GM12801 (cell line): ENCODE measurements around the gene REN.

Source experiments
- CTCF ChIP-seq: IDR thresholded peaks from one replicate; pipeline ENCODE4 v1.5.1; 2011; ENCODE audit warnings: control low read depth; ENCODE audit not compliant: insufficient read length; ENCODE audit errors: extremely low read depth

Gene REN

GRCh38 chr1:204151552-204152309 lies 14.4 kb downstream of the REN start, which contains the start of gene ETNK2:
Gene ETNK2, minus strand, starts transcription at chr1:204152044. Its CDS starts 192 bp downstream, at chr1:204151852.
- no peak for TF ChIP-seq CTCF

GRCh38 chr1:204150702-204151551 lies 15.2 kb downstream of the REN start:
- TF ChIP-seq CTCF = no peak

DNA sequence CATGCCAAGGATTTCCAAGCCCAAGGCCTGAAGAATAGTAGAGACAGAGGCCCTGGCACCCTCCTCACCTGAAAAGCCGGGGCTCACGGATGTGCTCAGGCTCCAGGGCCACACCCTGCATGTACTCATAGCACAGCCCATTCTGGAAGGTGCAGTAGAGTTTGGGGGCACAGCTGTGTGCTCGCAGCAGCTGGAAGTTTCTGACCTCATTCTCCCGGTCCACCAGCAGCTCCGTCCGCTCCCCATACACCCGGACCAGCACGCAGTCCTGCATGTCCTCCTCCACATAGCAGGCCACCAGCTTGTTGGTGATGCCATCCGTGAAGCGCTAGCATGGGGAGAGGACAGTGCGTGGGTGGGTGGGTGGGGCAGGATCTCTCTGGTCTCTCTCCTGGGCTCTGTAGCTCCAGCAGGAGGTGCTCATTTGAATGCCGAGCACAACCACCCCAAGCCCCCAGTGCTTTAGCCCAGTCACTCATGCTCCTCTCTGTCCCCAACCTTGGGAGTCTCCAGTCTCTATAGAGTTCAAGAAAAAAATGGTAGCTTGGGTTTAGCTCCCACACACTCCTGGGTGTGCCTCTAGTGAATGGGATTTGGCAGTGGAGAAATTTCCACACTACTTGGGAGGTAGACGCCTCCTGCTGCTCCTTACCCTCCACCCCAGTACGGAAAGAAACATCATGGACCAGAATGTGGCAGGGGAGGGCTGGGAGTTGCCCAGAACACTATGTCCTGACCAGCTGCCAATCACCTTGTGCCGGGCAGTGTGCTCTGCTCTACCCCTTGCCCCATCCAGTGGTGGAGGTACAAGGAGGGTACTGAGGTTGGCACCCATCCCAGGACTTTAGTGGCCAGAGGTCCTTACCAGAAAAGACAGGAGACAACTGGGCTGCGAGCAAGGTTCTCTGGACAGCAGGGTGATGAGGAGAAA lies 16.2 kb downstream of the REN start:
- TF ChIP-seq CTCF = no peak

DNA sequence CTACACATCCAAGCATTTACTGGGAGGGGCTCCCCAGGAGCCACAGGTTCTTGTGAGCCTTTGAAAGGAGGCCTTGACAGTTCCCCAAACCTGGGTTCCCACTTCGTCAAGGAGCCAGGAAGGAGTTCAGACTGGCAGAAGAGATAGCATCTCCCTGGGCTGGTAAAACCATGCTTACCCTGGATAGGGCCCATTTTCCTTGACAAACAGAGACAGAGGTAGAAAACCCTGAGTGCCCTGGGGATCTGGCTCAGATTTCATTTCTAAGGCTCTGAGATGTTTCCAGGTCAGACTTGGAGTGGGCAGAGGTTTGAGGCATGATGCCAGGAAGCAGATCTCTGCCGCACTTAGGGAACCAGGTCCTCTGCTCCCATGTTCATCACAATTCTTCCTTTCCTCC lies 17.0 kb downstream of the REN start:
- TF ChIP-seq CTCF = no peak

- TF ChIP-seq CTCF = no peak
Observed at GRCh38 chr1:204147406-204148383, 18.4 kb downstream of the REN start.

- TF ChIP-seq CTCF = no peak
Observed at GRCh38 chr1:204146965-204147364, 19.2 kb downstream of the REN start.
